Spleen (tissue), 7 donors: ENCODE results near the gene PARD3B.

Experiments used
- CTCF ChIP-seq, 11 experiments: fragments of 200-600 bp in 7 of 11; fragments of 450-650 bp in 4 of 11; sonication (generic) in 4 of 11; IDR thresholded peaks in 8 of 11; conservative IDR thresholded peaks in 3 of 11; 1 replicate in 7 of 11; 2 replicates in 4 of 11; pipeline versions ENCODE4 v1.4.0 to v1.8.0; 2016 to 2021; ENCODE audit warnings: antibody characterized with exemption in 11 of 11, inconsistent platforms in 4 of 11, mild to moderate bottlenecking in 1 of 11
- POLR2A ChIP-seq, 3 donors: fragments of 450-650 bp; IDR thresholded peaks; one replicate each; pipeline ENCODE4 v1.5.1; 2017; ENCODE audit warnings: antibody characterized with exemption in 3 of 3, mild to moderate bottlenecking in 1 of 3
- POLR2AphosphoS5 ChIP-seq, 3 donors: sonication (generic); formaldehyde crosslinking; IDR thresholded peaks; one replicate each; pipeline ENCODE4 v1.5.1; 2017; ENCODE audit warnings: antibody characterized with exemption in 3 of 3
- donor health status: DM: no; HTN: no; CAD: no; lungs with moderate emphysema.
- donor health status: DM: no; HTN: no; CAD: no.
- donor health status: DM: no; HTN: no; CAD: no.

- no peak for TF ChIP-seq CTCF (IDR thresholded peaks at IDR 0.05 in 8 of 11, conservative IDR thresholded peaks at IDR 0.05 in 3 of 11)
- no peak for TF ChIP-seq POLR2A (IDR thresholded peaks at IDR 0.05)
- TF ChIP-seq POLR2AphosphoS5 (IDR thresholded peaks at IDR 0.05) = no peak
Observed at GRCh38 chr2:204590063-204590462, 44.8 kb downstream of the PARD3B start.
